Tibial nerve (tissue), 3 donors: ENCODE results near the gene VWA7.

Experiments
- POLR2A ChIP-seq, 2 donors: fragments of 450-650 bp; IDR thresholded peaks; one replicate each; pipeline ENCODE4 v1.6.1; 2017; ENCODE audit warnings: antibody characterized with exemption in 2 of 2, mild to moderate bottlenecking in 2 of 2, moderate library complexity in 2 of 2
- TF ChIP-seq, protein P1 (sequence below), 5 experiments: fragments of 200-600 bp in 3 of 5; fragments of 450-650 bp in 2 of 5; sonication (generic) in 3 of 5; IDR thresholded peaks; one replicate each; pipeline ENCODE4 v1.5.1; 2016 to 2019; ENCODE audit warnings: antibody characterized with exemption in 5 of 5, mild to moderate bottlenecking in 3 of 5, moderate library complexity in 2 of 5

DNA sequence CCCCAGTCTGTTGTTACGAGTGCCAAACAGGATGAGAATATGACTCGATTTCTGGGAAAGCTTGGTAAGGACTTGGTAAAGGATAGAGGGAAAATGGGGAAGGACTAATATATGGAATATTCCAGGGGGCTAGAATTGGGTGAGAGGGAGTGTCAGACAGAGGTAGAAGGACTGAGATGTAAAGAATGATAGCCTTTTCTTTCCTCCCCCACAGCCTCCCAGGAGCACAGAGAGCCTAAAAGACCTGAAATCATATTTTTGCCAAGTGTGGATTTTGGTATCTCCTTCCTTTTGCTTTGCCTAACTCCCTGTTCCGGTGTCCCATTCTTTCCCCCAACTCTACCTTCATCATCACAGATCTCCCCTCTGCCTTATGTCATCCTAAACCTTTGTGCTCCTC, 34.2 kb downstream of the VWA7 start:
- TF ChIP-seq, protein P1, sequence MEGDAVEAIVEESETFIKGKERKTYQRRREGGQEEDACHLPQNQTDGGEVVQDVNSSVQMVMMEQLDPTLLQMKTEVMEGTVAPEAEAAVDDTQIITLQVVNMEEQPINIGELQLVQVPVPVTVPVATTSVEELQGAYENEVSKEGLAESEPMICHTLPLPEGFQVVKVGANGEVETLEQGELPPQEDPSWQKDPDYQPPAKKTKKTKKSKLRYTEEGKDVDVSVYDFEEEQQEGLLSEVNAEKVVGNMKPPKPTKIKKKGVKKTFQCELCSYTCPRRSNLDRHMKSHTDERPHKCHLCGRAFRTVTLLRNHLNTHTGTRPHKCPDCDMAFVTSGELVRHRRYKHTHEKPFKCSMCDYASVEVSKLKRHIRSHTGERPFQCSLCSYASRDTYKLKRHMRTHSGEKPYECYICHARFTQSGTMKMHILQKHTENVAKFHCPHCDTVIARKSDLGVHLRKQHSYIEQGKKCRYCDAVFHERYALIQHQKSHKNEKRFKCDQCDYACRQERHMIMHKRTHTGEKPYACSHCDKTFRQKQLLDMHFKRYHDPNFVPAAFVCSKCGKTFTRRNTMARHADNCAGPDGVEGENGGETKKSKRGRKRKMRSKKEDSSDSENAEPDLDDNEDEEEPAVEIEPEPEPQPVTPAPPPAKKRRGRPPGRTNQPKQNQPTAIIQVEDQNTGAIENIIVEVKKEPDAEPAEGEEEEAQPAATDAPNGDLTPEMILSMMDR (IDR thresholded peaks at IDR 0.05), result no peak
- no peak for TF ChIP-seq POLR2A (IDR thresholded peaks at IDR 0.05)
